CD1c-positive myeloid dendritic cell (primary cell): ENCODE data around the gene USP37.
A peak's percentile ranks its signal among the peaks of the same experiment; 100 is the strongest.

Experiments
- DNase-seq: peaks from one replicate; pipeline ENCODE4 v3.0.0-alpha.2; 2016; ENCODE audit errors: extremely low spot score

Gene USP37

DNA sequence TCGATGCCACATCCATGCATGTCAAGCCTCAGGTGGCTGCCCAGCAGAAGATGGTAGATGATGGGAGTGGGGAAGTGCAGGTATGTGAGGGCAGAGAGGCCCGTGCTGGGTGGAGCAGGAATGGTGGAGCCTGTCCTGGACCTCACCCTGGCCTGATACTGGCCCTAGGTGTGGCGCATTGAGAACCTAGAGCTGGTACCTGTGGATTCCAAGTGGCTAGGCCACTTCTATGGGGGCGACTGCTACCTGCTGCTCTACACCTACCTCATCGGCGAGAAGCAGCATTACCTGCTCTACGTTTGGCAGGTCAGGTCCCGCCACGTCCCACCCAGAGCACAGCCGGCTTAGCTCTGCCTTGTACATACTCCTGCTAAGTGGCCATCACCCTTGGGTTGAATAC is 136.3 kb downstream of the USP37 start:
- no peak for DNase-seq

DNA sequence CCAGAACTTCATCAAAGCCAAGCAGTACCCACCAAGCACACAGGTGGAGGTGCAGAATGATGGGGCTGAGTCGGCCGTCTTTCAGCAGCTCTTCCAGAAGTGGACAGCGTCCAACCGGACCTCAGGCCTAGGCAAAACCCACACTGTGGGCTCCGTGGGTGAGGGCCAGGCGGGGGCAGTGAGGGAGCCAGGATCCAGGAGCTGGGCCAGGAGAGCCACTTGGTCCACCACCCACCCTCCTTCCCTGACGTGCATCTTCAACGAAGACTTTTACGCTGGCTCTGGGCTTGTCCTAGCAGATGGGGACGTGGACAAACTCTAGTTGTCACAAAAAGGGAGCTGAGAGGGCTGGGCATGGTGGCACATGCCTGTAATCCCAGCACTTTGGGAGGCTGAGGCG is 137.4 kb downstream of the USP37 start:
- DNase-seq: no peak

- no peak for DNase-seq
Measured at GRCh38 chr2:218429911-218430692, 138.0 kb downstream of the USP37 start.

- DNase-seq: no peak
Measured at GRCh38 chr2:218428846-218429558, 139.1 kb downstream of the USP37 start.

DNA sequence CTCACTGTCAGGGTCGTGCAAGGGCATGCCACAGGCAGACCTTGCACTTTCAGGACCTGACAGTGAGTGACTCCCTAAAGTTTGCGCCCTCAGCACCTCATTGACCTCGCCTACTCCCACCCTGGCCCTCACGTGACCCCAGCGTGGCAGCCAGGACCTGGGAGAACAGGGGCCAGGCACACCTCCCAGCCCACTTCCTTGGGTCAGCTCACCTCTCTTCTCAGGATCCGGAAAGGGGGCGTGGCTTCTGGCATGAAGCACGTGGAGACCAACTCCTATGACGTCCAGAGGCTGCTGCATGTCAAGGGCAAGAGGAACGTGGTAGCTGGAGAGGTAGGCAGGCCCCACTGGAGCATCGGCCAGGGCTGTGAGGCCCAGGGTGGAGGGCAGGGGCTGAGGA is 140.4 kb downstream of the USP37 start:
- no peak for DNase-seq

- no peak for DNase-seq
Measured at GRCh38 chr2:218425531-218425930, 142.6 kb downstream of the USP37 start.

- DNase-seq: no peak
Measured at GRCh38 chr2:218423584-218423983, 144.6 kb downstream of the USP37 start.

DNA sequence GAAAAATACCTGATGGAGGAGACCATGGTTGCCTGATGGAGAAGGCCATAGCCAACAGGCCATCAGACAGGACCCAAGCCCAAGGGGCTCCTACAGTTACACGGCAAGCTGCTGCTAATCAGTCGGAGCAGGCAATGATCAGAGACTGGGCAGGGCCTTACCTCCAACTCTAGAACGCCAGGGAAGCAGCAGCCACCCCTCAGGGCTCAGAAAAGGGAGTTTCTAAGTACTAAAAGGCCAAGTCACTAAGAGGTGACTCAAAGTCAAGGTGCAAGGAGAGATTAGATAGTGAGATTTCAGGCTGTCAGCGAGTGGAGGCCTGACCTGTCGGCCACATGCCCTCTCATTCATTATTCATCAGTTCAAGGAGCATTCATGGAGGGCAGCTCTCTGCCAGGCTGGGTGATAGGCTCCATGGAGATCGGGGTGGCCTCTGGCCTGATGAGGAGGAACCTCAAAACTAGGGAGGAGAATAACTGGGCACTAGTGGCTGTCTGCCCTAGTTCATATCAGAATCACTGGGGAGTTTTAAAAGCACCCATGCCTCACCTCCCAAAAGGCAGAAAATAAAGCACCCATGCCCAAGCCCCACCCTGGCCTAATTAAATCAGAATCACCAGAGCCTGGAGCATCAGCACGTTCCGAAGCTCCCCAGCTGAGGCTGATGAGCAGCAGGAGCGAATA is 145.6 kb downstream of the USP37 start:
- DNase-seq: no peak

DNA sequence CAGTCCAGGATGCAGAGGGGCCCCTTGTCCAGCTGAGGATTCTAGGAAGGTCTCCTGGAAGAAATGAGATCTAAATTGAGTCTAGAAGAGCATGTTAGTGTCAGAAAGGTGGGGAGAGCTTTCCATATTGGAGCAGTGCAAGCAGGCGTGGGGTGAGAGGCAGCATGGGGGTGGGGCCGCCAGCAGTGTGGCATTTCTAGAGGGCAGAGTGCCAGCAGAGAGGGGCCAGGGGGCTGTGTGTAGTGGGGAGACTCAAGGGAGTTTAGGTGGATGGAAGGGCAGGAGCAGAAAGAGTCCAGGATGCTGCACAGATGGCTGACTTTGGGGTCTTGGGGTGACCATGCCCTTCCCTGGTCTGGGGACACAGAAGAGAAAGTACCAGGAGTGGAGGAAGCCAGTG is 147.1 kb downstream of the USP37 start:
- no peak for DNase-seq

DNA sequence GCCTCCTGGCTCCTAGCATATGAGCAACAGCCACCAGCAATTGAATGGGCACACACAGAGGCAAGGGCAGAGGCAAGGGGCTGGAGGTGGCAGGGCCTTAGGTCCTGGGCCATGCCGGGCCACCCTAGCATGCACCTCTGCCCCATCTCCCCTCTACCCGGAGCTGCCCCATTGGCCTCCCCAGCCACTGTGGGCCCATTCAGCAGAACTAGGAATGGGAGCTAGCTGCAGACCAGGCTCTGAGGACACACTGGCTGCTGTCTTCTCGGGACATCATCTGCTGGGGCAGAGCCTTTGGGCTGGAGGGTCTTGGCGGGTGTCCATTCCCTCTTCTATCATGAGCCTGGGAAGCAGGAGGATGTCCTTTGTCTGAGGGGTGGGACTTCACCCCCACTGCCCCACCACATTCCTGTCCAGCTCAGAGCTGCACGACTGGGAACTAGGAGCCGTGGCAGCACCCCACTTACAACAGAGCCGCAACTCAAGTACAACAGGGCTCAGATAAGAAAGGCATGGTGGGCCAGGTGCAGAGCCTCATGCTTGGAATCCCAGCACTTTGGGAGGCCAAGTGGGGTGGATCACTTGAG is 148.4 kb downstream of the USP37 start:
- DNase-seq: no peak

GRCh38 chr2:218418717-218419458 is 149.3 kb downstream of the USP37 start, which contains the start of gene VIL1:
Gene VIL1, plus strand, starts transcription at chr2:218419123. Its CDS starts 4,656 bp downstream, at chr2:218423779.
- no peak for DNase-seq

DNA sequence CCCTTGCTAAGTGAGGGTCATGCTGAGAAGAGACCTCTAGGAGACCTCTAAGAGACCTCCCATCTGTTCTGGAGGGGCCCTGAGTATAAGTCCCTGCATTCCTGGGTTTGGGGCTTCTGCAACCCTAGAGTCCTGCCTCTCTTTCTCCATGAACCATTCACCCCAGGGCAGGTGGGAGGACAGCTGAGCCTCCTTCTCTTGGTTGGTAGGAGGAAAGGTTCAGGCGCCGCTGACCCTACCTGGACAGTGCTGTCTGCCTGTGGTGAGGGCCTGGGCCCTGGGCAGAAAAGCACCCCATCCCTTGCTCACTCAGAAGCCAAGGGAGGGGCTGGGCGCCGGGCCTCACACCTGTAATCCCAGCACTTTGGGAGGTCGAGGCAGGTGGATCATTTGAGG is 149.8 kb downstream of the USP37 start:
- DNase-seq: no peak

DNA sequence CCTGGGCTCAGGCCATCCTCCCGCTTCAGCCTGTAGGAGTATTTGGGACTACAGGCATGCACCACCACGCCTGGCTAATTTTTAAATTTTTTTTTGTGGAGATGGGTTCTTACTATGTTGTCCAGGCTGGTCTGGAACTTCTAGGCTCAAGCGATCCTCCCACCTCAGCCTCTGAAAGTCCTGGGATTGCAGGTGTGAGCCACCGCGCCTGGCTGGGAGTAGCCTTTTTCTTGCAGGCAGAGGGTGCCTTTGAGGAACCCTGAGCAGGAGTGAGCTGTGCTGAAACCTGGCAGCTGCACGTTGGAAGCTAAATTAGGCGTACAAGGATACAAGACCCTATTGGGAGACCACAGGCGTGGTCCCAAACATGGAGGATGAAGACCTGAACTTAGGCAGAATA is 160.4 kb downstream of the USP37 start:
- no peak for DNase-seq

DNA sequence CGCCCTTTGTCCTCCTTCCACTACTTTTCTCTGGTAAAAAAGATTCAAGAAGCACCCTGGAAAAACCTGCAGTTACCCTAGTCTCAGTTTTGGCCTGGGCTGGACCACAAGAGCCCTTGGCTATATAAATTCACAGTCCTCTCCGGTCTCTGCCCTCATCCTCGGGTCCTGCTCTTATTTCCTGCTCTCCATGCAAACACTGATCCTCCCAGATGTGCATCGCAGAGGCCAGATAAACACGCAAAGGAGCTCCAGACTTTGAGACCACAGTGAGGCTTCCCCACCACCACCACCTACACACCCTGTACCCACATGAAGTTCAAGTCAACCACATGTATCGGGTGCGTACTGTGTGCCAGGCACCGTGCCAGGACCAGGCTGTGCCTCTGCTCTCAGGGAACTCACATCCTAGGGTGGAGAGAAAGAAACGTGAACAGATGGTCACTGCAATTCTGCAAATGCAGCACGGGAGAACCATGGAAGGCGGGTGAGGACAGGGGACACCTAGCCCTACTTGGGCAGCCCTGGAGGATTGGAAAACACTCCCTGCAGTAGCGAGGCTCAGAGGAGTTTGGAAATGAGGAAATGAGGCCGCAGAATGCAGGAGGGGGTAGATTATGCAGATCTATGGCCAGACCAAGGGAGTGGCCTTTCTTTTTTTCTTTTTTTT is 161.1 kb downstream of the USP37 start:
- peak; percentile 68 for DNase-seq

GRCh38 chr2:218406209-218406948 is 161.8 kb downstream of the USP37 start:
- peak; percentile 96 for DNase-seq

- DNase-seq: no peak
Measured at GRCh38 chr2:218405746-218406208, 162.4 kb downstream of the USP37 start.

DNA sequence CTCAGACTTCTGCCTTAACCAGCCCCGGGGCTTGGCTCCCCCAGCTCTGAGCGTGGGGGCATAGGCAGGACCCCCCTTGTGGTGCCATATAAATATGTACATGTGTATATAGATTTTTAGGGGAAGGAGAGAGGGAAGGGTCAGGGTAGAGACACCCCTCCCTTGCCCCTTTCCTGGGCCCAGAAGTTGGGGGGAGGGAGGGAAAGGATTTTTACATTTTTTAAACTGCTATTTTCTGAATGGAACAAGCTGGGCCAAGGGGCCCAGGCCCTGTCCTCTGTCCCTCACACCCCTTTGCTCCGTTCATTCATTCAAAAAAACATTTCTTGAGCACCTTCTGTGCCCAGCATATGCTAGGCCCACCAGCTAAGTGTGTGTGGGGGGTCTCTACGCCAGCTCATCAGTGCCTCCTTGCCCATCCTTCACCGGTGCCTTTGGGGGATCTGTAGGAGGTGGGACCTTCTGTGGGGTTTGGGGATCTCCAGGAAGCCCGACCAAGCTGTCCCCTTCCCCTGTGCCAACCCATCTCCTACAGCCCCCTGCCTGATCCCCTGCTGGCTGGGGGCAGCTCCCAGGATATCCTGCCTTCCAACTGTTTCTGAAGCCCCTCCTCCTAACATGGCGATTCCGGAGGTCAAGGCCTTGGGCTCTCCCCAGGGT is 162.9 kb downstream of the USP37 start:
- DNase-seq: no peak

DNA sequence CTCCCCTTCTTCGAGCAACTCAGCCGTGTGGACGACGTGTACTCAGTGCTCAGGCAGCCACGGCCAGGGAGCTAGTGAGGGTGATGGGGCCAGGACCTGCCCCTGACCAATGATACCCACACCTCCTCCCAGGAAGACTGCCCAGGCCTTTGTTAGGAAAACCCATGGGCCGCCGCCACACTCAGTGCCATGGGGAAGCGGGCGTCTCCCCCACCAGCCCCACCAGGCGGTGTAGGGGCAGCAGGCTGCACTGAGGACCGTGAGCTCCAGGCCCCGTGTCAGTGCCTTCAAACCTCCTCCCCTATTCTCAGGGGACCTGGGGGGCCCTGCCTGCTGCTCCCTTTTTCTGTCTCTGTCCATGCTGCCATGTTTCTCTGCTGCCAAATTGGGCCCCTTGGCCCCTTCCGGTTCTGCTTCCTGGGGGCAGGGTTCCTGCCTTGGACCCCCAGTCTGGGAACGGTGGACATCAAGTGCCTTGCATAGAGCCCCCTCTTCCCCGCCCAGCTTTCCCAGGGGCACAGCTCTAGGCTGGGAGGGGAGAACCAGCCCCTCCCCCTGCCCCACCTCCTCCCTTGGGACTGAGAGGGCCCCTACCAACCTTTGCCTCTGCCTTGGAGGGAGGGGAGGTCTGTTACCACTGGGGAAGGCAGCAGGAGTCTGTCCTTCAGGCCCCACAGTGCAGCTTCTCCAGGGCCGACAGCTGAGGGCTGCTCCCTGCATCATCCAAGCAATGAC is 163.6 kb downstream of the USP37 start:
- DNase-seq: no peak

- no peak for DNase-seq
Measured at GRCh38 chr2:218403810-218404209, 164.3 kb downstream of the USP37 start.
